GM19324 (cell line): ENCODE results near the gene PXMP2.

Experiments
- ATAC-seq: cut with Tn5 transposase; IDR thresholded peaks from one replicate; pipeline ENCODE4 v1.9.1; 2021; ENCODE audit warnings: mild to moderate bottlenecking, moderate library complexity; ENCODE audit not compliant: unreplicated experiment, low FRiP score

PXMP2 gene

DNA sequence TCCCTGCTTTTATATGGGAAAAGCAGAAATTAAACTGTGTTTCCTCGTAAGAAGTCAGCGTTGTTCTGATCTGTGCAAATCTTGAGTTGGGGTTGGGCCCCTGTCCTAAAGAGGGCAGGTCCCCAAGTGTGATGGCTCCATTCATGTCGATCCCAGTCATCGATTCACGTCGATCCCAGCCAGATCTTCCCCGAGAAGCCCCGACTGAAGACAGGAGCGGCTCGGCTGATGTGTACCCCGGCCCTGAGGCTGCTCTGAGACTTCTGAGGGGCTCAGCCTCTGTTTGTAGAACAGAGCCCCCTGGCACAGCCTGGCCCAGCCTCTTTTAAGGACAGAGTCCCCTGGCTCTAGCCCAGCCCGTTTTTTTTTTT is 32.6 kb downstream of the PXMP2 start:
- ATAC-seq = no peak

DNA sequence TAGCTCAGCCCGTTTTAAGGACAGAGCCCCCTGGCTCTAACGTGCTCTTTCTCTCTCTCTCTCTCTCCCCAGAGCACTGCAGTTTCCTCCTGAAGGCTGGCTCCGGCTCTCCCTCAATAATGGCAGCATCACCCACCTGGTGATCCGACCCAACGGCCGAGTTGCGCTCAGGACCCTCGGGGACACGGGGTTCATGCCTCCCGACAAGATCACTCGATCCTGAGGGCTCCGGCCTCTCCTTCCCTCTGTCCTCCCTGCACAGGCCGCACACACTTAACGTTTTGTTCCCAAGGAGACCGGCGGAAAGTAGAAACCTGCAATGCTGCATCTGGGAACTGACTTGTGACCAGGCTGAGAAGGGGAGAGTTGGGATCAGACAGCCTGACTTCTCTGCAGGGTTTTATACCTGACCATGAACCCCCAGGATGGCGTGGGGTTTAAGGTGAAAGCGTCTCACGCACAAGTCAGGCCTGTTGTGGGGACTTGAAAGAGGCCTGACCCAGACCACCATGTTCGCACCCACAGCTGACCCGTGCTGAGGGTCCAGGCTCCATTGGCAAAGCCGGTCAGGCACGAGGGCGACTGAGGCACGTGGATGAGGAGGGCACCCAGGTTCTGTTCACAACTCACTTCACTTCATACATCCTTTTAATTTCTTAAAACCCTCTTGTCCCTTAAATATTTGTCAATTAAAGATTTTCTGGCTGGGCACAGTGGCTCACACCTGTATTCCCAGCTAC is 33.4 kb downstream of the PXMP2 start:
- no peak for ATAC-seq

DNA sequence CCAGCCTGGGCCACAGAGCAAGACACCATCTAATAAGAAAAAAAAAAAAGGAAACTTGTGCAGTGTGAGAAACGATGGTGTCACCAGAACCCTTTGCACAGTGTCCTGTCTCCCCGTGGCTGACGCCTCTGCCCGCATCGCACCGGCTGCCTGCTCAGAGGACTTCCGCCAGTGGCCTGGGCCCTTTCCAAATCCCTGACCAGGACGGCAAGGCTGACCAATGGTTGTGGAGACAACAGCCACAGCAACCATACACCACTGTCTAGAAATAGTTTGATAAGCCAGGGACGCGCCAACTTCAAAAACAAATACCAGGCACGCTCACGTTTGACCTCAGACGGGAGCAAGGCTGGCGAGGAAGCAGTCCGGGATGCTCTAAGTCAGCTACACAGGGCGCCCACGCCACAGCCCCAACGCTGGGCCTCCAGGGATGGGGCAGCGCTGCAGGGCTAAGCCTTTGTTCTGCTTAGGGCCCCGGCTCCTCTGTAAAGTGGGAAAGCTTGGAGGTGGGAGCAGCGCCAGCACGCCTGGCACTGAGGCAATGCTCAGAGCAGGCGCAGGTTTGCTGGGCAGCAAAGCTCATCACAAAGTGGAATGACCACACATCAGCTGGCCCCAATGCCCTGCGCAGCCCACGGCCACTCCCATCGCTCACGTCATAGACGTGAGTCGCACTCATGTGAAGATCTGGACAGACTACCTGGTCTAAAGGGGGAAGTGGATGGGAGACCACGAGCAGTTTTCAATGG is 35.8 kb downstream of the PXMP2 start:
- ATAC-seq = no peak

DNA sequence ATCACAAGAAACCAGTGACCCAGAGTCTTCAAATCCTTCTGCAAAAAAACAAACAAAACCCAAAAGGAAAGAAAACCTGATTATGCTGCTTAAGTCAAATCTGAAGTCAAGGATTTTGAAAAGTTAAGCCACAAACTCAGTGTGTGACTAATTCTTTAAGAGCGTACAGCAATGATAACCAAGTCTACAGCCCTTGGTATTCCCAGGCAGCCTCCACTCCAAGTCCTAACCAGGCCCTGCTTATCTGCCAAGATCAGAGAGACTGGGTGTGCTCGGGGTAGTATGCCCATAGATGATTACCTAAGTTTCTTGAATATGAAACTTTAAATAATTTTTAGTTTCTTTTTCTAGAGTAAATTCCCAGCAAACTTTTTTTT is 36.4 kb downstream of the PXMP2 start:
- ATAC-seq = no peak

DNA sequence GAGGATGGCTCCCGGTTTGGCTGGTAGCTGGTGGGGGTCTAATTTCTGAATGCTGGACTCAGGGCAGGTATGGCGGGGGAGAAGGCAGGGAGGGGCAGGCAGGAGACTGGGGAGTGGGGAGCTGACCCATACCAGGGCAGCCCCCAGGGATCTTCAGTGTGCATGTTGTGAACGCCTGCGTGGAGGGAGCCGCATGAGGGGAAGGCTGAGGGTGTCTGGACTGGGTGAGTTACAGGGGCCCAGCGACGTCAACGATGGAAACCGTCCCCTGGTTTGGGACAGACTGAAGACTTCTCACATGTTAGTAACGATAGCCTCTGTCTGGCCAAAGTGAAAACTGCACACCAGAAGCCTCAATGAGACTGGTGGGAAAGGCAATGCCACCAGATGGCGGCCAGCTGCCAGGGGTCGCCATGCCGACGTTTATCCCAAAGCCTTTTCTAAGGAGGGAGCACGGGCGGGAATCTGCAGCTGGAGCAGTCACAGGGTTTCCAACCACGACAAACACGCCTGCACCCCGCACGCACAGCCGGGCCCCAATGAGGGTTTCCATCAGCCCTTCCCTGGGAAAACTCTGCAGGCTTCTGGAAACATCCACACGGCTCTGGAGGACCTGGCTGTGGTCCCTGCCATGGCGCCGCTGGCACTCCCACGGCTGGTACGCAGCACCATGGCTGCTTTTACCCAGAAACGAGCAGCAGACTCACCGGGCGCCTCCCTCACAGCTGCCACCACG is 37.3 kb downstream of the PXMP2 start:
- no peak for ATAC-seq

DNA sequence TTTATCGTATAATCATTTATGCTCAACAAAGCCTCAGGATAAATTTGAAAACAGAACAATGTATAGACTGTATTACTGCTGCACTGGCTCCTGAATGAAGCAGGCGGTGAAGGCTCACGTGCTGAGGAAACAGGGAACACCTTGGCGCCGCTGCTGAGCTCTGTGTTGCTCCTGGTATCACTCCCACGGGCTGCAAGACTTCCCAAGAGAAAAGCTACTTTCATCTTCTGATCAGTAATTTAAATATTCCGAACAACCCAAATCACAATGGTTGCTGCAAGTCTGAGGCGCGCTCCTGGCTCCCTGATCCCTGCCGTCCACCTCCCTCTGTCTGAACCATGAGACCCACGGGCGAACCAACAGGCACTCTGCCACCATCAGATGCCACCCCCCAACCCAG is 39.0 kb downstream of the PXMP2 start:
- no peak for ATAC-seq

DNA sequence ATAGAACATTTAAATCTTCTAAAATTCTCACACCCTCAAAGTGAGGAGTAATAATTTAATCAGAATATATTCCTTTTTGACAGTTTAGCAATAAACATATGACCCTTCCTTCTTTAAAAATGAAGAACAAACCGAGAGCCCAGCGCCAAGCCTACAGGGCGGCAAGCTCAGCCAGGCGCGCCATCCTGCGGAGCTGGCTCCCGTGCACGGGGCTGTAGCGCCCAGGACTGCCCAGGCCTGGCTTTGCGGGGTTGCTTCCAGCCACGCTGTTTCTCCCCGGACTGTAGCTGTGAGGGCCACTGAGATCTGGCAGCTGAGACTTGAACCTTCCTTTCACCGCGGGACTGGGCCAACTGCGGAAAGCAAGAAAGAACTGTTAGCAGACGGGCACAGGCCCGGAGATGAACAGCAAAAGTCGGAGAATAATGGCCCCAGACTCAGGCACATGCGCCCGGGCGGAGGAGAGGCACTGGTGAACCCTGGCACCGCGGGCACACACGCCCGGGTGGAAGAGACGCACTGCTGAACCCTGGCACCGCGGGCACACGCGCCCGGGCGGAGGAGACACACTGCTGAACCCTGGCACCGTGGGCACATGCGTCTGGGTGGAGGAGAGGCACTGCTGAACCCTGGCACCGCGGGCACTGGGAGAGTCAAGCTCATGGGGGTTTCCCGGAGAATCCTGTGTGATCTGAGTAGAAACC is 39.9 kb downstream of the PXMP2 start:
- ATAC-seq = no peak

DNA sequence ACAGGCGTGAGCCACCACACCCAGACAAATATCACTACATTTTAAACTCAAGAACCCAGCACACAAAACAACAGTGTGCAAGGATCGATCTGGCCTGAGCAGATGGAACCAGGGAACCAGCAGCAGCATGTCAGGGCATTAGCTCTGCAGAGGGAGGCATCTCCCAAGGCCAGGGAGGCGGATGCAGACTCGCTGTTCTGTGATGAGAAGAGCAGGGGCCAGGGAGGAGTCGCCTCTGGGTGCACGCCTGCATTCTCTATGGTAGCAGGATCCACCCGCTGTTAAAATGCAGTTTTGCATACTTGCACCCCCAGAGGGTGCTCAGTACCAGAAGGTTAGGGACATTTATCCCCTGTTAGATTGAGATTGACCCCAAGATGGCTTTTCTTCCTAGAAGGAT is 41.1 kb downstream of the PXMP2 start:
- ATAC-seq = no peak

DNA sequence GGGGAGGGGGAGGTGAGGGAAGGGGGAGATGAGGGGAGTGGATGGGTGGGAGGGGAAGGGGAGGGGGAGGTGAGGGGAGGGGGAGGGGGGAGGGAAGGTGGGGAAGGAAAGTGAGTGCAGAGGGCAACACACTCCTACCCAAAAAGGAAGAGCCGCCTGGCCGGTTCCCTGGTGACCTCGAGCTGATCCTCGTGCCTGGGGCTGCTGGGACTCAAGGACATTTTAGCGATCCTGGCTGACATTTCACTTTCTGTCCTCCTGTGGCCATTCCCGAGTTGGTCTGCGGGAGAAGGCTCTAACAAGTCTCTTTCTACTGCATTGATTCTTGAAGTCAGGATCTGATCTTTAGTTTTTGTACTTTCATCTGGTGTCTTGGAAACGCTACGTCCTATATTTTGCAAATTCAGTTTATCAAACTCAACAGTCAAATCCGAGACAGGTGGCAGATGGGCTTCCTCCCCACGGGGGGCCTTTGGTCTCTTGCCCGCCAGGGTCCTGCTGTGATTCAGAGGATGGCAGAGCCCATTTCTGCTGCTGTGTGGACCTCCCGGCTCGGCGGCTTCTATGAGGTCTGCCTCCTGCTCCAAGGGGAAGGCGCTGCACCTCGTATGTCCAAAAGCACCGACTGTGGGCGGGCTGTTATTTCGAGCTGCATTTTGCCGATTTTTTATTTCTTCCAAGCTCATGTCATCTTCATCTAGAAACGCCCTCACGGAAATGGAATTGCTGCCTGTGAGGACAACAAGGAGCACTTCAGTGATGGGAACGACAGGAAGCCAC is 42.3 kb downstream of the PXMP2 start:
- no peak for ATAC-seq

DNA sequence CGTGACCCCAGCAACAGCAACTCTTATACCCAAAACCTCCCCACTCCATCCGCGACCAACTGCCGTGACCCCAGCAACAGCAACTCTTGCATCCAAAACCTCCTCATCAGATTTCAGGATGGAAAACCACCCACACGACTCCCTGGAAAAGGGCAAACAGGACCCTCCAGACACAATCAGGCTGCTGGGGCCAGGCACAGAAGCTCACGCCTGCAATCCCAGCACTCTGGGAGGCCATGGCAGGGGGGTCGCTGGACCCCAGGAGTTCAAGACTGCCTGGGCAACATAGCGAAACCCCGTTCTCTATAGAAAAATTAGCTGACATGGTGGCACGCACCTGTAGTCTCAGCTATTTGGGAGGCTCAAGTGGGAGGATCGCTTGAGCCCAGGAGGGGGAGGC is 43.0 kb downstream of the PXMP2 start:
- ATAC-seq = no peak

DNA sequence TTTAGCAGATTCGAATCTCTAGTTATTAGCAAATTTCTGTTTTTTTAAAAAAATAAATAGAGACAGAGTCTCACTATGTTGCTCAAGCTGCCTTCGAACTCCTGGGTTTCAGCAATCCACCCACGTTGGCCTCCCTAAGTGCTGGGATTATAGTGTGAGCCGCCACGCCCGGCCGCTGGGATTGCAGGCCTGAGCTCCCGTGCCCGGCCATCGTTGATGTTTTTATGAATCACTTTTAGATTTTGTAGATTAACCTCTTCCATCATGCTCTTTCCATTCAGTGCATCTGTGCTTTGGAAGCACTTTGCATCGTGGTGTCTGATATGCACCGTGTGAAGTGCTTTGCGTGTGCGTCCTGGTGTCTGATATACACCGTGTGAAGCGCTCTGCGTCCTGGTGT is 44.2 kb downstream of the PXMP2 start:
- ATAC-seq = no peak

DNA sequence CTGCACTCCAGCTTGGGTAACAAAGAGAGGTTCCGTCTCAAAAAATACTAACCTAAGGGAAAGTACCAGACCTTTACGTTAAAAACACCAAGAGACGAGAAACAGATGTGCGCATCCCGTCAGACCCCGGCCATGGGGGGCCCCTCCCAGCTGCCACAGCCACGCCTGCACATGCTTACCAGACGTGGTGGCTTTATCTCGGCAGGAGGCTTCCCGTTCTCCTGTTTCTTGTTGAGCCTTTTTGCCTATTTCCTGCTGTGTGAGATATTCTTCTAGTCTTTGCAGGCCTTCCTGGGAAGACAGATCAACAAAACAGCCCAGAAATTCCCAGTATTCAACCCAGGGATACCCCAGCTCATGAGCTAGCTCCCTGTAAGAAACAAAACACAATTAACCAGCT is 46.8 kb downstream of the PXMP2 start:
- no peak for ATAC-seq

DNA sequence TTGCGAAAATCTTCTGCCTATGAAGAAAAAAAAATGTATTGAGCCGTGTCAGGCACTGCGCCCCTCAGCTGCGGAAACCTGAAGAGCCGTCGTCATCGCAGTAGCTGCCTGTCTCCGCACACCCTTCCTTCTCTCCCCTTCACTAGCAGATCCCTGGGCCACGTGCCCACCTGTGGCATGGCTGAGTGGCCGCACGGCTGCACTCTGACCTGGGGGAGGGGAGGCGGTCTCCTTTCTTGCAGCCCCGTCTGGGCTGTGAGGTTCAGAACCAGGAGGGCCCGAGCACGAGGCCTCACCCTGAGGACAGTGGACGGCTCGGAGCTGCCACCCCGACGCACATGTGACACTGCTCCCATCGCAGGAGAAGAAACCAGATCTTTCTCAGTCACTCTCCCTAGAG is 48.1 kb downstream of the PXMP2 start:
- ATAC-seq = no peak

DNA sequence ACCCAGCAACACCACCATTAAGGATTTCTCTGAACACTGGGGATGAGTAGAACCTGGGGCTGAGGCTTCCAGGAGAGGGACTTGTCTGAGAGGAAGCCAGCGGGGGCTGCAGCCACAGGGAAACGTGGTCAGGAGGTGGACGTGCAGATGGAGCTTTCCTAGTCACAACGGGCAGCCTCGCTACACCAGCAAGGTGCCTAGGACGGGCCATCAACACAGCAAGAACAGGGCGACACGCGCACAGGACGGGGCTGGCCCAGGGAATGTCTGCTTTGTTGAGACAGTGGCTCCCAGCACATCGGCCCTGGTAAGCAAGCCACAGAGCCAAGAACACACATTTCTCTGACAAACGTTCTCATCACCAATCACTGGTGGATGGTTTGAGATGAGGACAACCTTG is 49.0 kb downstream of the PXMP2 start:
- no peak for ATAC-seq

DNA sequence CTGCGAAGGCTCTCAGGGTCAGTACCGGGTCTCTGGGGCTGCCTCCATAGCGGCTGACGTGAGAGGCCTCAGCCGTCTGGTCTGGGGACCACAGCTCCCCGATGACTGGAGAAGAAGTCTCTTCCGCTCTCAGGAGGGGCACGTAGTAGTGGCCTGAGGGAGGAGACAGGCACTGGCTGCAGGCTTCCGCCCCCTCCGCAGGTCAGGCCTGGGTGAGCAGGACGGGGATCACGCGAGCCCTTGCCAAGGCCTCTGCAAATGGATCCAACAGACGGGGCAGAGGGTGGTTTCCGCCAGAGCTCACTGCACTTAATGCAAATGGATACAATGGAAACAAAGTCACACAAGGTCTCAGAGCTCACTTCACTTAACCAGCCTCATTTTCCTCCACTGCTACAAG is 49.5 kb downstream of the PXMP2 start:
- ATAC-seq = no peak

DNA sequence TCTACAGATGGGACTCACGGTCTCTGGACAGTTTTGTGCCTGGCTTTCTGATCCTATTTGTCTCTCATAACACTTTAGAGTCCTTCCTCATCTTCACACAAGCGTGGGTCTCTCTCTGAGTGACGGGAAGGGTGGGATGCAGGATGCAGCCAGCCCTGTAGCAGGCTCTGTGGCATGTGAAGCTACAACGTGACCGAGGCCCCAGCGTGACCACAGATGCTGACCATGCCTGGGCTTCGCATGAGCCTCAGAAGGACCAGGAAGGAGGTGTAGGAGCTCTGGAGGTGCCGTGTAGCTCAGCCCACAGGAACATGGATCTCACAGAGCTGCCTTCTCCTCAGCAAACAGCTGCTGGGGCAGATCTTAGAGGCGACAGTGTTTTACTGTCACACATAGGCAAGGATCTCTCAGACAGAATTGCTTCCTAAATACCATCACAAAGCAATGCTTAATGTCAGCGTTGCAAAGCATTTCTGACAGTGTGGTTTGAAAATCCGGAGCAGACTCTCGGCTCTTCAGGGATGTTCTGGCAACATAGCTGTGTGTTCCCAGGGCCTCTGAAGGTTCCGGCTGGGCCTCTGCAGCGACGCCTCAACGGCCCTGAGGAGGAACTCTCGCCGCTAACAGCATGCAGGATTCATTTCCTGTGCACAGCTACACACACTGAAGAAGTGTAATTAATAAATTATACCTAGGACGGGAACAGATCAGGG is 52.4 kb downstream of the PXMP2 start:
- no peak for ATAC-seq

DNA sequence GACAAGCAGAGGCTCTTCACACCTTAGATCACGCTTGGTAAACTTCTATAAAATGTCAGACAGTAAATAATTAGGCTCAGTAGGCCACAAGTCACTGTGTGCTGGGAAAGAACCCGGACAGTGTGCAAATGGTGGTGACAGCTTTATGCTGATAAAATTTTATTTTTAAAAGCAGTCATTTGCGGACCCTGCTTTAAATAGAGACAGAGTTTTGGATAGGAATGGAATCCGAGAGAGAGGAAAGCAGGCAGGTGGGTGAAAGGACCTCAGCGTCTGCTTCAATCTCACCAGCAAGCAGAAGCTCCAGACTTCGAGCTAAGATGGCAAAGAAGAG is 52.9 kb downstream of the PXMP2 start:
- ATAC-seq = no peak

DNA sequence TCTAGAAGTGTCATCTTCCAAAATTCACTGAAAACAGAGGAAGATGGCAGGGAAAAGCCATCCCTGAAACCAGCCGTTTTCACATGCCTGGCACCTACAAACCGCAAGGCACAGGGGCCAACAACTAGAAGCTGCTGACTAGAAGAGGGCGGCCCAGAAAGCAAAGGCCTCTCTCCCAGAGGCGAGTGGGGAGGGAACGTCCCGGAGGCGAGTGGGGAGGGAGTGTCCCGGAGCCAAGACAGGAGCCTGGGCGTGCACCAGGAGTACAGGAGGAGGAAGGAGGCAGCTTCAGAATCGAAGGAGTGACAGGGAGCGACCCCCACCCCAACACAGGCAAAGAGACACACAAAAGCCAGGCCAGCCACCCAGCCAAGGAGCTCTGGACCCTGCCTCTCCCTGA is 53.3 kb downstream of the PXMP2 start:
- ATAC-seq = no peak

DNA sequence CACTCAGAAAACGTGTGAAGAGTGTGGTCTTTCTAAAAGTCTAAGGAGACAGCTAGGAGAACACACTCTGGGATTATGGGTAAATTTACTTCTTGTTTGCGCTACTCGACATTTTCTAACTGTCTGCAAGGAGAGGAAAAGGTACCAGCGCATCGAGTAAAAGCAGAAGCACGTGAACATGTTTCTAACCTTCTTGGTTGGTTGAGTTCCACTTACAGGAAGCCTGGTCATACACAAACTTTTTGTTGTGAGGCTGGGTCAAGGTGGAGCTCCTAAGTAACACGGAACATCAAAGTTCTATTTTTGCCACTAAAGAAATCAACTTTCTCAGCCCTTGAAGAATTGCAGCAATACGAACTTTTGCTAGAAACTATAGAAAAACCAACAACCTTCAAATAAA is 54.2 kb downstream of the PXMP2 start:
- ATAC-seq = no peak

DNA sequence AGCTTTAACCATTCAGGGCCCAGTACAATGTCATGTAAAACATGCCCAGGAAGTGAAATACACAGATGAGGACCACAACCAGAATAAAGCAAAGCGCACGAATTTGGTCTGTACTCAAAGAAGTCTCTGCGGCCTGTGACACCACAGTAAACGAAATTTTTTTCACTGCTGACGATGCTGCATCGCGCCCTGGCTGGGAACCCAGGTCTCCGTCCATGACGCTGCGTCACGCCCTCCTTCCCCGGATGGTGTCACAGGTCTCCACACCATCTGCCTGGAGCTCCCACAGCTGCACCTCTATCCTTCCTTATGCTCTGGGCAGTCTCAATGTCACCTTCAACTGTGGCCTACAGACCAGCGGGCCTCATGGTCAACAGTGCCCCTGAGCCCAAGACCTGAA is 56.4 kb downstream of the PXMP2 start:
- no peak for ATAC-seq
